SK-N-SH treated with all-trans-retinoic acid at 6 μM for 48 hours (cell line): Measurements from ENCODE around the gene KRTAP5-6.

Experiments
- ATAC-seq: fragments of 200-7000 bp; cut with Tn5 transposase; 3 replicates; pipeline ENCODE4 v1.9.1; 2020; ENCODE audit warnings: mild to moderate bottlenecking, moderate library complexity
- ARNTL ChIP-seq: fragments of 450-650 bp; formaldehyde crosslinking; IDR thresholded peaks from 2 replicates; pipeline ENCODE4 v1.5.0; 2020; ENCODE audit warnings: low read depth, mild to moderate bottlenecking, moderate library complexity, borderline replicate concordance
- BACH2 ChIP-seq: fragments of 250-450 bp; sonication (Bioruptor Pico); IDR thresholded peaks from 2 replicates; pipeline ENCODE4 v1.9.0; 2021; ENCODE audit warnings: mild to moderate bottlenecking, borderline replicate concordance
- CSDC2 ChIP-seq: fragments of 250-450 bp; sonication (Bioruptor Pico); IDR thresholded peaks from 2 replicates; pipeline ENCODE4 v1.5.0; 2020; ENCODE audit warnings: mild to moderate bottlenecking, moderate library complexity
- ESRRG ChIP-seq: fragments of 250-450 bp; sonication (Bioruptor Pico); IDR thresholded peaks from 2 replicates; pipeline ENCODE4 v1.6.1; 2021; ENCODE audit warnings: mild to moderate bottlenecking
- GLIS3 ChIP-seq: fragments of 250-450 bp; sonication (Bioruptor Pico); IDR thresholded peaks from 2 replicates; pipeline ENCODE4 v1.5.0; 2020; ENCODE audit warnings: mild to moderate bottlenecking, moderate library complexity
- ISL1 ChIP-seq: fragments of 250-450 bp; sonication (Bioruptor Pico); IDR thresholded peaks from 2 replicates; pipeline ENCODE4 v2.1.2; 2022; ENCODE audit warnings: mild to moderate bottlenecking, moderate library complexity
- OSR1 ChIP-seq: fragments of 250-450 bp; sonication (Bioruptor Pico); IDR thresholded peaks from 2 replicates; pipeline ENCODE4 v1.8.0; 2022; ENCODE audit warnings: moderate library complexity, mild to moderate bottlenecking, inconsistent platforms
- PPARA ChIP-seq: fragments of 250-450 bp; sonication (Bioruptor Pico); IDR thresholded peaks from 2 replicates; pipeline ENCODE4 v1.5.0; 2020; ENCODE audit warnings: mild to moderate bottlenecking, borderline replicate concordance
- RARB ChIP-seq: fragments of 250-450 bp; sonication (Bioruptor Pico); IDR thresholded peaks from 2 replicates; pipeline ENCODE4 v1.8.0; 2021; ENCODE audit warnings: mild to moderate bottlenecking, moderate library complexity
- SNAI2 ChIP-seq: fragments of 250-450 bp; sonication (Bioruptor Pico); IDR thresholded peaks from 2 replicates; pipeline ENCODE4 v1.5.0; 2020; ENCODE audit warnings: mild to moderate bottlenecking, moderate library complexity
- TCF4 ChIP-seq: fragments of 250-450 bp; sonication (Bioruptor Pico); IDR thresholded peaks from 2 replicates; pipeline ENCODE4 v1.8.0; 2021; ENCODE audit warnings: mild to moderate bottlenecking, moderate library complexity, borderline replicate concordance
- ZC3H10 ChIP-seq: fragments of 250-450 bp; sonication (Bioruptor Pico); IDR thresholded peaks from 2 replicates; pipeline ENCODE4 v1.5.1; 2021; ENCODE audit warnings: mild to moderate bottlenecking, moderate library complexity
- ZFP30 ChIP-seq: fragments of 450-650 bp; formaldehyde crosslinking; IDR thresholded peaks from 2 replicates; pipeline ENCODE4 v1.5.0; 2022; ENCODE audit warnings: mild to moderate bottlenecking, moderate library complexity
- ZNF70 ChIP-seq: fragments of 450-650 bp; formaldehyde crosslinking; IDR thresholded peaks from 2 replicates; pipeline ENCODE4 v1.5.0; 2020; ENCODE audit warnings: mild to moderate bottlenecking, moderate library complexity
- ZNF8 ChIP-seq: fragments of 450-650 bp; formaldehyde crosslinking; IDR thresholded peaks from 2 replicates; pipeline ENCODE4 v1.5.0; 2020; ENCODE audit warnings: mild to moderate bottlenecking, moderate library complexity
- TF ChIP-seq, protein P1 (sequence below): fragments of 250-450 bp; sonication (Bioruptor Pico); IDR thresholded peaks from 2 replicates; pipeline ENCODE4 v1.5.1; 2020; ENCODE audit warnings: low read depth, mild to moderate bottlenecking, moderate library complexity
- TF ChIP-seq, protein P2 (sequence below): fragments of 250-450 bp; sonication (Bioruptor Pico); IDR thresholded peaks from 2 replicates; pipeline ENCODE4 v1.8.0; 2020; ENCODE audit warnings: mild to moderate bottlenecking, moderate library complexity, borderline replicate concordance
- TF ChIP-seq, protein P3 (sequence below): fragments of 250-450 bp; sonication (Bioruptor Pico); IDR thresholded peaks from 2 replicates; pipeline ENCODE4 v1.5.0; 2020; ENCODE audit warnings: mild to moderate bottlenecking, moderate library complexity
- TF ChIP-seq, protein P4 (sequence below): fragments of 250-450 bp; sonication (Bioruptor Pico); IDR thresholded peaks from 2 replicates; pipeline ENCODE4 v1.8.0; 2021; ENCODE audit warnings: low read depth, mild to moderate bottlenecking, moderate library complexity, borderline replicate concordance
- TF ChIP-seq, protein P5 (sequence below): fragments of 250-450 bp; sonication (Bioruptor Pico); IDR thresholded peaks from 2 replicates; pipeline ENCODE4 v1.5.1; 2021; ENCODE audit warnings: mild to moderate bottlenecking, moderate library complexity

The KRTAP5-6 gene

DNA sequence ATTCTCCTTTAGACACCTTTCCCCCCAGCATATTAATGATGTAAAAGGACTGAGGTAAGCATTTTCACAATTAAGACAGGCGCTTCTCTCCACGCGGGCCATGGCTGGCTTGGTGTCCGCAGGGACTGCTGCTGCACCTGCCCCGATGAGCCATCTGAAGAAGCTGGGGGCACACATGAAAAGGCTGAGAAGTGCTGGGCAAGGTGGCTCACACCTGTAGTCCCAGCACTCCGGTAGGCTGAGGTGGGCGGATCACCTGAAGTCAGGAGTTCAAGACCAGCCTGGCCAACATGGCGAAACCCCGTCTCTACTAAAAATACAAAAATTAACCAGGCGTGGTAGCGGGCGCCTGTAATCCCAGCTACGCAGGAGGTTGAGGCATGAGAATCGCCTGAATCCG lies 21.3 kb downstream of the KRTAP5-6 start:
- TF ChIP-seq RARB (CRISPR knock-in tag), result no peak
- no peak for TF ChIP-seq OSR1
- TF ChIP-seq, protein P1, sequence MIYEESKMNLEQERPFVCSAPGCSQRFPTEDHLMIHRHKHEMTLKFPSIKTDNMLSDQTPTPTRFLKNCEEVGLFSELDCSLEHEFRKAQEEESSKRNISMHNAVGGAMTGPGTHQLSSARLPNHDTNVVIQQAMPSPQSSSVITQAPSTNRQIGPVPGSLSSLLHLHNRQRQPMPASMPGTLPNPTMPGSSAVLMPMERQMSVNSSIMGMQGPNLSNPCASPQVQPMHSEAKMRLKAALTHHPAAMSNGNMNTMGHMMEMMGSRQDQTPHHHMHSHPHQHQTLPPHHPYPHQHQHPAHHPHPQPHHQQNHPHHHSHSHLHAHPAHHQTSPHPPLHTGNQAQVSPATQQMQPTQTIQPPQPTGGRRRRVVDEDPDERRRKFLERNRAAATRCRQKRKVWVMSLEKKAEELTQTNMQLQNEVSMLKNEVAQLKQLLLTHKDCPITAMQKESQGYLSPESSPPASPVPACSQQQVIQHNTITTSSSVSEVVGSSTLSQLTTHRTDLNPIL (CRISPR knock-in tag), result no peak
- no peak for TF ChIP-seq ZNF70
- TF ChIP-seq ESRRG (CRISPR knock-in tag), result no peak
- TF ChIP-seq, protein P2, sequence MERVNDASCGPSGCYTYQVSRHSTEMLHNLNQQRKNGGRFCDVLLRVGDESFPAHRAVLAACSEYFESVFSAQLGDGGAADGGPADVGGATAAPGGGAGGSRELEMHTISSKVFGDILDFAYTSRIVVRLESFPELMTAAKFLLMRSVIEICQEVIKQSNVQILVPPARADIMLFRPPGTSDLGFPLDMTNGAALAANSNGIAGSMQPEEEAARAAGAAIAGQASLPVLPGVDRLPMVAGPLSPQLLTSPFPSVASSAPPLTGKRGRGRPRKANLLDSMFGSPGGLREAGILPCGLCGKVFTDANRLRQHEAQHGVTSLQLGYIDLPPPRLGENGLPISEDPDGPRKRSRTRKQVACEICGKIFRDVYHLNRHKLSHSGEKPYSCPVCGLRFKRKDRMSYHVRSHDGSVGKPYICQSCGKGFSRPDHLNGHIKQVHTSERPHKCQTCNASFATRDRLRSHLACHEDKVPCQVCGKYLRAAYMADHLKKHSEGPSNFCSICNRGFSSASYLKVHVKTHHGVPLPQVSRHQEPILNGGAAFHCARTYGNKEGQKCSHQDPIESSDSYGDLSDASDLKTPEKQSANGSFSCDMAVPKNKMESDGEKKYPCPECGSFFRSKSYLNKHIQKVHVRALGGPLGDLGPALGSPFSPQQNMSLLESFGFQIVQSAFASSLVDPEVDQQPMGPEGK (CRISPR knock-in tag), result no peak
- TF ChIP-seq ARNTL (CRISPR knock-in tag), result no peak
- TF ChIP-seq ISL1 (CRISPR knock-in tag), result no peak
- no peak for TF ChIP-seq ZFP30 (CRISPR knock-in tag)
- no peak for TF ChIP-seq GLIS3
- TF ChIP-seq, protein P3, sequence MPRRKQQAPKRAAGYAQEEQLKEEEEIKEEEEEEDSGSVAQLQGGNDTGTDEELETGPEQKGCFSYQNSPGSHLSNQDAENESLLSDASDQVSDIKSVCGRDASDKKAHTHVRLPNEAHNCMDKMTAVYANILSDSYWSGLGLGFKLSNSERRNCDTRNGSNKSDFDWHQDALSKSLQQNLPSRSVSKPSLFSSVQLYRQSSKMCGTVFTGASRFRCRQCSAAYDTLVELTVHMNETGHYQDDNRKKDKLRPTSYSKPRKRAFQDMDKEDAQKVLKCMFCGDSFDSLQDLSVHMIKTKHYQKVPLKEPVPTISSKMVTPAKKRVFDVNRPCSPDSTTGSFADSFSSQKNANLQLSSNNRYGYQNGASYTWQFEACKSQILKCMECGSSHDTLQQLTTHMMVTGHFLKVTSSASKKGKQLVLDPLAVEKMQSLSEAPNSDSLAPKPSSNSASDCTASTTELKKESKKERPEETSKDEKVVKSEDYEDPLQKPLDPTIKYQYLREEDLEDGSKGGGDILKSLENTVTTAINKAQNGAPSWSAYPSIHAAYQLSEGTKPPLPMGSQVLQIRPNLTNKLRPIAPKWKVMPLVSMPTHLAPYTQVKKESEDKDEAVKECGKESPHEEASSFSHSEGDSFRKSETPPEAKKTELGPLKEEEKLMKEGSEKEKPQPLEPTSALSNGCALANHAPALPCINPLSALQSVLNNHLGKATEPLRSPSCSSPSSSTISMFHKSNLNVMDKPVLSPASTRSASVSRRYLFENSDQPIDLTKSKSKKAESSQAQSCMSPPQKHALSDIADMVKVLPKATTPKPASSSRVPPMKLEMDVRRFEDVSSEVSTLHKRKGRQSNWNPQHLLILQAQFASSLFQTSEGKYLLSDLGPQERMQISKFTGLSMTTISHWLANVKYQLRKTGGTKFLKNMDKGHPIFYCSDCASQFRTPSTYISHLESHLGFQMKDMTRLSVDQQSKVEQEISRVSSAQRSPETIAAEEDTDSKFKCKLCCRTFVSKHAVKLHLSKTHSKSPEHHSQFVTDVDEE (CRISPR knock-in tag), result no peak
- no peak for TF ChIP-seq ZNF8 (CRISPR knock-in tag)
- no peak for TF ChIP-seq SNAI2
- no peak for TF ChIP-seq PPARA (CRISPR knock-in tag)
- TF ChIP-seq BACH2 (CRISPR knock-in tag), result no peak
- TF ChIP-seq, protein P4, sequence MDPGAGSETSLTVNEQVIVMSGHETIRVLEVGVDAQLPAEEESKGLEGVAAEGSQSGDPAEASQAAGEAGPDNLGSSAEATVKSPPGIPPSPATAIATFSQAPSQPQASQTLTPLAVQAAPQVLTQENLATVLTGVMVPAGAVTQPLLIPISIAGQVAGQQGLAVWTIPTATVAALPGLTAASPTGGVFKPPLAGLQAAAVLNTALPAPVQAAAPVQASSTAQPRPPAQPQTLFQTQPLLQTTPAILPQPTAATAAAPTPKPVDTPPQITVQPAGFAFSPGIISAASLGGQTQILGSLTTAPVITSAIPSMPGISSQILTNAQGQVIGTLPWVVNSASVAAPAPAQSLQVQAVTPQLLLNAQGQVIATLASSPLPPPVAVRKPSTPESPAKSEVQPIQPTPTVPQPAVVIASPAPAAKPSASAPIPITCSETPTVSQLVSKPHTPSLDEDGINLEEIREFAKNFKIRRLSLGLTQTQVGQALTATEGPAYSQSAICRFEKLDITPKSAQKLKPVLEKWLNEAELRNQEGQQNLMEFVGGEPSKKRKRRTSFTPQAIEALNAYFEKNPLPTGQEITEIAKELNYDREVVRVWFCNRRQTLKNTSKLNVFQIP, result no peak
- TF ChIP-seq, protein P5, sequence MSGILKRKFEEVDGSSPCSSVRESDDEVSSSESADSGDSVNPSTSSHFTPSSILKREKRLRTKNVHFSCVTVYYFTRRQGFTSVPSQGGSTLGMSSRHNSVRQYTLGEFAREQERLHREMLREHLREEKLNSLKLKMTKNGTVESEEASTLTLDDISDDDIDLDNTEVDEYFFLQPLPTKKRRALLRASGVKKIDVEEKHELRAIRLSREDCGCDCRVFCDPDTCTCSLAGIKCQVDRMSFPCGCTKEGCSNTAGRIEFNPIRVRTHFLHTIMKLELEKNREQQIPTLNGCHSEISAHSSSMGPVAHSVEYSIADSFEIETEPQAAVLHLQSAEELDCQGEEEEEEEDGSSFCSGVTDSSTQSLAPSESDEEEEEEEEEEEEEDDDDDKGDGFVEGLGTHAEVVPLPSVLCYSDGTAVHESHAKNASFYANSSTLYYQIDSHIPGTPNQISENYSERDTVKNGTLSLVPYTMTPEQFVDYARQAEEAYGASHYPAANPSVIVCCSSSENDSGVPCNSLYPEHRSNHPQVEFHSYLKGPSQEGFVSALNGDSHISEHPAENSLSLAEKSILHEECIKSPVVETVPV (CRISPR knock-in tag), result no peak
- no peak for TF ChIP-seq CSDC2 (CRISPR knock-in tag)
- TF ChIP-seq ZC3H10 (CRISPR knock-in tag), result no peak
- ATAC-seq, result no peak

DNA sequence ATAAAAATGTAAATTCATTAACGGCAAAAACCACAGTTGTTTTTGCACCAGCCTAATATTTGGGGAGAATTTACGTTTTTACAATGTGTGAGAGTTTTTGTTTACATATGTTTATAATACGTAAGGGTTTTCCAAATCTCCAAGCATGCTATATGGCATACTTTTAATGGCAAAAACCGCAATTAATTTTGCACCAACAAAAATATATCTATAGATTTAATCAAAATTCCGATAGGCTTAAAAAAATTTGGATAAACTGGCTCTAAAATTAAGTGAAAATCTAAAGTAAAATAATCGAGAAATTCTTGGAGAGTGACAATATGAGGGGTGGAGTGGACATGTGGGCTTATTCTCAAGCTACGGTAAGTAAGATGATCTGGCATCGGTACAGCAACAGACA lies 22.8 kb downstream of the KRTAP5-6 start:
- TF ChIP-seq, protein P4, result no peak
- TF ChIP-seq, protein P1 (CRISPR knock-in tag), result no peak
- TF ChIP-seq, protein P3 (CRISPR knock-in tag), result no peak
- no peak for TF ChIP-seq OSR1
- no peak for TF ChIP-seq ZNF70
- no peak for TF ChIP-seq BACH2 (CRISPR knock-in tag)
- no peak for TF ChIP-seq SNAI2
- TF ChIP-seq CSDC2 (CRISPR knock-in tag), result no peak
- no peak for TF ChIP-seq GLIS3
- TF ChIP-seq TCF4 (CRISPR knock-in tag), result no peak
- TF ChIP-seq ZNF8 (CRISPR knock-in tag), result no peak
- no peak for TF ChIP-seq ESRRG (CRISPR knock-in tag)
- ATAC-seq, result no peak
